RWPE1 (cell line): Measurements from ENCODE around the gene MIPOL1.

Experiments
- CTCF ChIA-PET: fragments of 350-600 bp; sonication (Branson Sonifier 250); formaldehyde crosslinking; extraction: SDS; loops from one replicate; lab custom pipeline; 2021; lab: Yijun Ruan, JAX
- POLR2A ChIA-PET: fragments of 400-600 bp; formaldehyde crosslinking; extraction: SDS; loops from one replicate; lab custom pipeline; 2020; ENCODE audit warnings: antibody characterized with exemption; ENCODE audit not compliant: low non-redundant PET; lab: Yijun Ruan, JAX
- DNase-seq: peaks from one replicate; pipeline ENCODE4 v3.0.0; 2012; ENCODE audit warnings: low spot score
- H3K27ac ChIP-seq: fragments of 450-650 bp; 2 replicates; pipeline ENCODE4 v1.5.1; 2017
- TF ChIP-seq, protein P1 (sequence below): fragments of 450-650 bp; conservative IDR thresholded peaks from 2 replicates; pipeline ENCODE4 v1.5.1; 2017; ENCODE audit warnings: low read depth, mild to moderate bottlenecking

Gene MIPOL1

DNA sequence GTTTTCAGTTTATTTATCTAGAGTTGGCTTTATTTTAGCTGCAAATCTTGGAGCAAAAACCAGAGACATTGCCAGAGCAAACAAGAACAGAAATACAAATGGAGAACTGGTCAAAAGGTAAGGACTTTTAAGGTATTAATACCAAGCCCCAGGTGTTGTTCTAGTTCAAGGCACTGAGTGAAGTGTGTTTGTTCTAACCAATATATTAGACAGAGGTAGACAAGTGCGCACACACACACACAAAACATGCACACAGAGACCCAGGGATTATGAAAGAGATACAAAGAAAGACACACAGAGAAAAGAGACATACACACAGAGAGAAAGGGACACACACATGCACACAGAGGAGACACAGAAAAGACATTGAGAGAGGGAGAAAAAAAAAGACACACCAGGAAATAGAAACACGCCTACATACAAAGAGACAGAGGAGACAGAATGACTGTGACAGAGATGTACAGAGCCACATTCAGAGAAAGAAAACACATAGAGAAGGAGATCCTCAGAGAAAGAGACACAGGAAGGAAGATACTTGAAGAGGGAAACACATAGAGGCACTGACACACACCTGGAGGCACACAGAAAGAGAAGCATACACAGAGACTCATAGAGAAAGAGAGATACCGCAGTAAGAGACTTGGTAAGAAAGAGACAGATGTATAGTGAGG lies 50.2 kb downstream of the MIPOL1 start:
- CTCF ChIA-PET = interaction anchor here (0.7 kb wide), 3 partner anchors 196 to 637 kb away, joined by 3 read pairs; no protein-coding TSS in a partner anchor
- no peak overlapping the region for H3K27ac ChIP-seq
- DNase-seq = no peak
- TF ChIP-seq, protein P1, sequence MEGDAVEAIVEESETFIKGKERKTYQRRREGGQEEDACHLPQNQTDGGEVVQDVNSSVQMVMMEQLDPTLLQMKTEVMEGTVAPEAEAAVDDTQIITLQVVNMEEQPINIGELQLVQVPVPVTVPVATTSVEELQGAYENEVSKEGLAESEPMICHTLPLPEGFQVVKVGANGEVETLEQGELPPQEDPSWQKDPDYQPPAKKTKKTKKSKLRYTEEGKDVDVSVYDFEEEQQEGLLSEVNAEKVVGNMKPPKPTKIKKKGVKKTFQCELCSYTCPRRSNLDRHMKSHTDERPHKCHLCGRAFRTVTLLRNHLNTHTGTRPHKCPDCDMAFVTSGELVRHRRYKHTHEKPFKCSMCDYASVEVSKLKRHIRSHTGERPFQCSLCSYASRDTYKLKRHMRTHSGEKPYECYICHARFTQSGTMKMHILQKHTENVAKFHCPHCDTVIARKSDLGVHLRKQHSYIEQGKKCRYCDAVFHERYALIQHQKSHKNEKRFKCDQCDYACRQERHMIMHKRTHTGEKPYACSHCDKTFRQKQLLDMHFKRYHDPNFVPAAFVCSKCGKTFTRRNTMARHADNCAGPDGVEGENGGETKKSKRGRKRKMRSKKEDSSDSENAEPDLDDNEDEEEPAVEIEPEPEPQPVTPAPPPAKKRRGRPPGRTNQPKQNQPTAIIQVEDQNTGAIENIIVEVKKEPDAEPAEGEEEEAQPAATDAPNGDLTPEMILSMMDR = no peak
- POLR2A ChIA-PET = no interaction called here

DNA sequence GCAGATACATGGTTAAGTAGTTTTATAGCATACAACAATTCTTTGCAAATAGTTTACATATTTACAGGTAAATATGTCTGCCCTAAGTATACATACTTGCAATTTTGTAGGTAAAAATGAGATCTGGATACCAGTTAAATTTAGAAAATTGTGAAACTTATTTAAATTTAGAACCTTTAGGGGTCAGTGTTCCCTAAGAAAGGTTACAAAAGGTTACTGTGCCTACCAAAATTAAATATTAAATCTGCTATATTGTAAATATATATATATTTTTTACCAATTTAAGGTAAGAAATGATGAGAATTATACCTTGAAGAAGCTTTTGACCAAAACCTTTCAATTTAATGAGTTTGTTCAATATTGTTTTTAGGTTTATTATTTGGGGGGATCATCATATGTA lies 54.0 kb downstream of the MIPOL1 start:
- ChIA-PET POLR2A (no interaction called here), CTCF (interaction anchor here (1.1 kb wide), 1 partner anchor 340 kb away, joined by 4 read pairs; no protein-coding TSS in a partner anchor)
- TF ChIP-seq, protein P1 = 0 out of 2 replicates have a peak, but pooled peaks have one; percentile 7
- no peak for DNase-seq
- H3K27ac ChIP-seq = no peak overlapping the region

- H3K27ac ChIP-seq = no peak overlapping the region
- ChIA-PET POLR2A (no interaction called here), CTCF (interaction anchor here (1.1 kb wide), 1 partner anchor 339 kb away, joined by 4 read pairs; no protein-coding TSS in a partner anchor)
- DNase-seq = no peak
- TF ChIP-seq, protein P1 = no peak
These were observed 54.7 kb downstream of the MIPOL1 start for GRCh38 chr14:37252434-37252833.

GRCh38 chr14:37253905-37254304 lies 56.2 kb downstream of the MIPOL1 start:
- POLR2A ChIA-PET = no interaction called here
- TF ChIP-seq, protein P1 = no peak
- H3K27ac ChIP-seq = no peak overlapping the region
- DNase-seq = peak; percentile 22
- CTCF ChIA-PET = interaction anchor here (0.7 to 1.6 kb wide), 2 partner anchors 20 to 621 kb away, joined by 4 to 7 read pairs; no protein-coding TSS in a partner anchor

DNA sequence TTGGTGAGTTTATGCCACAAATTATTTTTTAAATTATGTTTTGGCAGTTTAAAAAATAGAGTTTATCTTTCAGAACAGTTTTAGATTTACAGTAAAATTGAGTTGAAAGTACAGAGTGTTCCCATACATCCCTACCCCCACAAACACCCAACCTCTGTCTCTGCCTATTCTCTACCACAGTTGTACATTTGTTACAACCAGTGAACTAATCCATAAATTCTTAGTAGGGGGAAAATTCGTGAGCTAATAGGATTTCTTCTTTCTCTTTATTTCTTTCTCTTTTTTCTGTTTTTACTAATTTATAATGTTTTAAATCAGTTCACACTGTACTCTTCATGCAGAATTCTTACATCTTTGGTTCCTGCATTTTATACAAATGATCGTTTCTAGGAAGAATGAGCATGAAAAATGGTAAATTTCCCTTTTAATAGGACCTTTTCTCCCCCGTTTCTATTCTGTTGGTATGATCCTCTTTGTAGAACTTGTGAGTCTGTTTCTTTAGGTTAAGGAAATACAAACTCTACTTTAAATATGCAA lies 56.7 kb downstream of the MIPOL1 start:
- H3K27ac ChIP-seq = no peak overlapping the region
- CTCF ChIA-PET = interaction anchor here (0.7 to 1.6 kb wide), 2 partner anchors 20 to 620 kb away, joined by 4 to 7 read pairs; no protein-coding TSS in a partner anchor
- POLR2A ChIA-PET = no interaction called here
- TF ChIP-seq, protein P1 = no peak
- no peak for DNase-seq

GRCh38 chr14:37257501-37258070 lies 59.8 kb downstream of the MIPOL1 start:
- no peak for DNase-seq
- CTCF ChIA-PET = no interaction called here
- POLR2A ChIA-PET = no interaction called here
- H3K27ac ChIP-seq = no peak overlapping the region
- TF ChIP-seq, protein P1 = no peak
